Endothelial cell of umbilical vein (primary cell): ENCODE data around the gene RGS7BP. TPM values are rescaled to one million over a fixed set of nuclear protein-coding genes. Genes with fewer than 3 reads are reported as not detected.

Experiments
- BruUV-seq: library from RNA; stranded (reverse); fragments of 400-500 nt; replicated peaks from 2 replicates; lab custom pipeline; 2021; lab: Mats Ljungman, UMichigan
- CTCF ChIA-PET: fragments of 300-600, 350-600 bp; sonication (Branson Sonifier 250); formaldehyde crosslinking; loops from one replicate; lab custom pipeline; 2021; ENCODE audit warnings: antibody characterized with exemption, inconsistent platforms; lab: Charles Lee
- POLR2A ChIA-PET: fragments of 300-600, 350-600 bp; sonication (Branson Sonifier 250); formaldehyde crosslinking; loops from one replicate; lab custom pipeline; 2021; ENCODE audit warnings: antibody characterized with exemption, inconsistent platforms; lab: Charles Lee
- DNase-seq: peaks from one replicate; pipeline ENCODE4 v3.0.0-alpha.2; 2011; ENCODE audit warnings: low read depth, low spot score
- FAIRE-seq: peaks from 2 replicates; lab custom pipeline; 2011; peaks lifted over from hg19 to GRCh38; lab: Jason Lieb, UNC
- H2AFZ ChIP-seq: 2 replicates; pipeline ENCODE4 v1.6.0; 2012; ENCODE audit warnings: low read depth, low read length, control low read depth, inconsistent platforms
- H3K27ac ChIP-seq: 2 replicates; pipeline ENCODE4 v1.5.1; 2011; ENCODE audit warnings: low read depth, mild to moderate bottlenecking, control low read depth, low read length, moderate library complexity; ENCODE audit not compliant: insufficient read depth
- H3K27me3 ChIP-seq, 2 experiments: 2 replicates each; pipeline versions ENCODE4 v1.6.0 to v1.6.1; 2011; ENCODE audit warnings: low read length in 2 of 2, mixed read lengths in 1 of 2; ENCODE audit not compliant: control insufficient read depth in 2 of 2, insufficient read depth in 2 of 2
- H3K36me3 ChIP-seq, 2 experiments: 2 replicates in 1 of 2; 3 replicates in 1 of 2; pipeline ENCODE4 v1.5.1; 2011; ENCODE audit warnings: low read length in 2 of 2, mild to moderate bottlenecking in 1 of 2, moderate library complexity in 1 of 2; ENCODE audit not compliant: control insufficient read depth in 2 of 2, insufficient read depth in 2 of 2; ENCODE audit errors: extremely low read depth in 1 of 2
- H3K4me1 ChIP-seq: 3 replicates; pipeline ENCODE4 v1.5.1; 2011; ENCODE audit warnings: mild to moderate bottlenecking, low read length; ENCODE audit not compliant: control insufficient read depth, insufficient read depth; ENCODE audit errors: extremely low read depth
- H3K4me2 ChIP-seq: 2 replicates; pipeline ENCODE4 v1.6.1; 2011; ENCODE audit warnings: low read length, control low read depth, mixed read lengths; ENCODE audit not compliant: insufficient read depth
- H3K4me3 ChIP-seq, 3 experiments: fragments of 200-600 bp in 1 of 3; sonication (generic), shearing (Covaris generic) in 1 of 3; replicated peaks in 1 of 3; 2 replicates each; pipeline ENCODE4 v1.5.1; 2011 to 2016; ENCODE audit warnings: control low read depth in 3 of 3, low read length in 3 of 3, mild to moderate bottlenecking in 2 of 3, inconsistent platforms in 1 of 3, low read depth in 1 of 3, moderate library complexity in 1 of 3; ENCODE audit not compliant: insufficient read depth in 1 of 3
- H3K79me2 ChIP-seq: 2 replicates; pipeline ENCODE4 v1.6.0; 2012; ENCODE audit warnings: low read length, inconsistent platforms; ENCODE audit not compliant: control insufficient read depth, insufficient read depth
- H3K9ac ChIP-seq: replicated peaks from 2 replicates; pipeline ENCODE3; 2011; ENCODE audit warnings: low read length, control low read depth; ENCODE audit not compliant: insufficient read depth; ENCODE audit errors: extremely low read depth
- H3K9me1 ChIP-seq: replicated peaks from 3 replicates; pipeline ENCODE4 v1.6.0; 2011; ENCODE audit warnings: mild to moderate bottlenecking, low read length; ENCODE audit not compliant: control insufficient read depth, insufficient read depth; ENCODE audit errors: extremely low read depth
- H3K9me3 ChIP-seq: replicated peaks from 2 replicates; pipeline ENCODE4 v1.5.1; 2012; ENCODE audit warnings: low read length, inconsistent platforms; ENCODE audit not compliant: control insufficient read depth, insufficient read depth
- H4K20me1 ChIP-seq: replicated peaks from 2 replicates; pipeline ENCODE3; 2011; ENCODE audit warnings: mild to moderate bottlenecking, low read length; ENCODE audit not compliant: control insufficient read depth, insufficient read depth; ENCODE audit errors: extremely low read depth
- CTCF ChIP-seq, 2 donors: IDR thresholded peaks; 1 replicate in 1 of 2; 2 replicates in 1 of 2; pipeline ENCODE4 v1.5.1; 2011; ENCODE audit warnings: low read length in 2 of 2, mild to moderate bottlenecking in 2 of 2, moderate library complexity in 2 of 2, control low read depth in 1 of 2, inconsistent platforms in 1 of 2, low read depth in 1 of 2; ENCODE audit not compliant: insufficient read depth in 1 of 2; ENCODE audit errors: extremely low read depth in 1 of 2
- EZH2 ChIP-seq: IDR thresholded peaks from 2 replicates; pipeline ENCODE4 v1.6.1; 2012; ENCODE audit warnings: borderline replicate concordance, low read depth, mild to moderate bottlenecking, moderate library complexity, low read length, inconsistent platforms; ENCODE audit not compliant: severe bottlenecking
- FOS ChIP-seq: IDR thresholded peaks from 2 replicates; pipeline ENCODE4 v1.6.1; 2011; ENCODE audit warnings: mild to moderate bottlenecking, low read length, moderate library complexity, borderline replicate concordance; ENCODE audit not compliant: insufficient read depth
- GATA2 ChIP-seq: IDR thresholded peaks from 2 replicates; pipeline ENCODE4 v1.7.0; 2011; ENCODE audit warnings: low read depth, mild to moderate bottlenecking, moderate library complexity, mixed read lengths, low read length; ENCODE audit not compliant: insufficient read length, insufficient read depth
- JUN ChIP-seq: IDR thresholded peaks from 2 replicates; pipeline ENCODE4 v1.6.1; 2011; ENCODE audit warnings: borderline replicate concordance, low read depth; ENCODE audit not compliant: insufficient read length, insufficient read depth
- MAX ChIP-seq: IDR thresholded peaks from 2 replicates; pipeline ENCODE4 v1.6.1; 2011; ENCODE audit not compliant: insufficient read depth, insufficient read length
- MYC ChIP-seq: IDR thresholded peaks from one replicate; pipeline ENCODE4 v1.6.1; 2011; ENCODE audit warnings: mild to moderate bottlenecking, low read depth, low read length
- POLR2A ChIP-seq: IDR thresholded peaks from 2 replicates; pipeline ENCODE4 v1.6.1; 2012; ENCODE audit warnings: low read depth, mild to moderate bottlenecking, control low read depth, low read length
- POLR2AphosphoS5 ChIP-seq: IDR thresholded peaks from 2 replicates; pipeline ENCODE4 v1.6.1; 2012; ENCODE audit warnings: low read depth, mild to moderate bottlenecking, control low read depth, low read length, moderate library complexity; ENCODE audit not compliant: insufficient read depth
- dilution Hi-C: fragments of 300-500 bp; cut with MboI; formaldehyde crosslinking; loops from one replicate; pipeline ENCODE4 v1.15.0; 2019; ENCODE audit warnings: low sequenced_read_pairs; ENCODE audit not compliant: extremely low pct_ligation_motif_present
- intact Hi-C: fragments of 100-400 bp; cut with micrococcal nuclease; formaldehyde crosslinking; loops from one replicate; pipeline ENCODE4 v1.10.0; 2022
- polyA plus RNA-seq, 4 experiments: library from polyadenylated mRNA; depleted of rRNA in 3 of 4; stranded (reverse) in 3 of 4; unstranded in 1 of 4; fragments of >200 nt; gene quantifications; 2 replicates each; pipeline versions ENCODE4 v1.2.1 to v1.2.3, GENCODE V29; 2011 to 2012; ENCODE audit warnings: missing spikeins in 1 of 4
- total RNA-seq: library from RNA; stranded (reverse); gene quantifications from 2 replicates; pipeline ENCODE4 v1.2.3, GENCODE V29; 2021

RGS7BP gene
- total and polyA plus RNA-seq, 2 donors (not counting 3 experiments of a cell fraction or from before 2014, with no cell fraction given), result 0.51 to 2.0 TPM

GRCh38 chr5:64594601-64595000, 88.8 kb downstream of the RGS7BP start:
- Histone ChIP-seq H3K4me1 (no peaks in the 10 kb centered on the region), H3K4me3 (no peak overlapping the region), H3K27me3 (peaks cover 0 to 6% of the 10 kb centered on the region in 2 experiments), H3K79me2 (no peaks in the 10 kb centered on the region), H3K9me1 (no peaks in the 10 kb centered on the region), H2AFZ (no peak overlapping the region), H4K20me1 (no peaks in the 10 kb centered on the region), H3K9me3 (no peaks in the 10 kb centered on the region), H3K27ac (no peak overlapping the region), H3K36me3 (no peaks in the 10 kb centered on the region), H3K9ac (no peak overlapping the region), H3K4me2 (no peak overlapping the region)
- no TSS peak for BruUV-seq
- DNase-seq, result no peak
- TF ChIP-seq JUN, result no peak
- no peak for TF ChIP-seq MYC
- no peak for TF ChIP-seq POLR2AphosphoS5
- no peak for TF ChIP-seq POLR2A
- no peak for TF ChIP-seq FOS
- TF ChIP-seq MAX, result no peak
- TF ChIP-seq CTCF (IDR thresholded peaks at IDR 0.05; ENCODE audit: extremely low read depth in 1 of 2, insufficient read depth in 1 of 2, low read depth in 1 of 2, low read length in 2 of 2), result no peak
- no peak for TF ChIP-seq EZH2
- no peak for TF ChIP-seq GATA2
- ChIA-PET CTCF (interaction anchor here (0.7 to 2.9 kb wide), 21 partner anchors 9 to 889 kb away, joined by 3 to 27 read pairs (median 4); partner anchors contain the start of gene RGS7BP), POLR2A (no interaction called here)
- intact Hi-C loops, result no loop called here
- dilution Hi-C loops, result no loop called here
- no peak for FAIRE-seq
